NCI-H1694 (cell line): Measurements from ENCODE around the gene ADCY6.
"Not testable (repeated sequence)": the region's sequence is repeated elsewhere in the genome, so short reads cannot be mapped to it uniquely, and the experiment has no call there.

Source experiments
- DNase-seq: peaks from one replicate; lab custom pipeline; 2025; lab: John Stamatoyannopoulos, UW

Gene ADCY6

GRCh38 chr12:48750769-48751356 lies 38.0 kb downstream of the ADCY6 start:
- no peak for DNase-seq

GRCh38 chr12:48750215-48750614 lies 38.7 kb downstream of the ADCY6 start:
- DNase-seq, result no peak

- DNase-seq, result no peak
These were observed 44.5 kb downstream of the ADCY6 start for GRCh38 chr12:48744251-48745008.

- no peak for DNase-seq
These were observed 49.1 kb downstream of the ADCY6 start for GRCh38 chr12:48739618-48740269.

GRCh38 chr12:48736456-48736855 lies 52.4 kb downstream of the ADCY6 start:
- DNase-seq, result no peak

GRCh38 chr12:48728807-48729206 lies 60.1 kb downstream of the ADCY6 start:
- DNase-seq, result no peak

- not testable (repeated sequence) for DNase-seq
These were observed 68.2 kb downstream of the ADCY6 start for GRCh38 chr12:48720737-48721136.

- DNase-seq, result not testable (repeated sequence)
These were observed 68.7 kb downstream of the ADCY6 start for GRCh38 chr12:48720171-48720570.

- not testable (repeated sequence) for DNase-seq
These were observed 69.9 kb downstream of the ADCY6 start for GRCh38 chr12:48719002-48719401.

GRCh38 chr12:48717252-48717695 lies 71.6 kb downstream of the ADCY6 start:
- no peak for DNase-seq

GRCh38 chr12:48716493-48717251 lies 72.2 kb downstream of the ADCY6 start, which contains the start of gene CCNT1:
CCNT1 (minus strand) TSS chr12:48716707; CDS start chr12:48716675, 32 bp downstream.
- DNase-seq, result peak; percentile 97
